Stimulated activated CD8-positive, alpha-beta memory T cell treated with anti-CD3 and anti-CD28 coated beads, Interleukin-2, amount 100 ng/mL, for 48 hours (primary cell): ENCODE results near the gene ARID3A.
"Not testable (repeated sequence)": the region's sequence is repeated elsewhere in the genome, so short reads cannot be mapped to it uniquely, and the experiment has no call there.

Experiments
- DNase-seq, 2 donors: peaks; one replicate each; pipeline ENCODE4 v3.0.0-alpha.2; 2020; ENCODE audit warnings: low read depth in 2 of 2

Gene ARID3A

DNA sequence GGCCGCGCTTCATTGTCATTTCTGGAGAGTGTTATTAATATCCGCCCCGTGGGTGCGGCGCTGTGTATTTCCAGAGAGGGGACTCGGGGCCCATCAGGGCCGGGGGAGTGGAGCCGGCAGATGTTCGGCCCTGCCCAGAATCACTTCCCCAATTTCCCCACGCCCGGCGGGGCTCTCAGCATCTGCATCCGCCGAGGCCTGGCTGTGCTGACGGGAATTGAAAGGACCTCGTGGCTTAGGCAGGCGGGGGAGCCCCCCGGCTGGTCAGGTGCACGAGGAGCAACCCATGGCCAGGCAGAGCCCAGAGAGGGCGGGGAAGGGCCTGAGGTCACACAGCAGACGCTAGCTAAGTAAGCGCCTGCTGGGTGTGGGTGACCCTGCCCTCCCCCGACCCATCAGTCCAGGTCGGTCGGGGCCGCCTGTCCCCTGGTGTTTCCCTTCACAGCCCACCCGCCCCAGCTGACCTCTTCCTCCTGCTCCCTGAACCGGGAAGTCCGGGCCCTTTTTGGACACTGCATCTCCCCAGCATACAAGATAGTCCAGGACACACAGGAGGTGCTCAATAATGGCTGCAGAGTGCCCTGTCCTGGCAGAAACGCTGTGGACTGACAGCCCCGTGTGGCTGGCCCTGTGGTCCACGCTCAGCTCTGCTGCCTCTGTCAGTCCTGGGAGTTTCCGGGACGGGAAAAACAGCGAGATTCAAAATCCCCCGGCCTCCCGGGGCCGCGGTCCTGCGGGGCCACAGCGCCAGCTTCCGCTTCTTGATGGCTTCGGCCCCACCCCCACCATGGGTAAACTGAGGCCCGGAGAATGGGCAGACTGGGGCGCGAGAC, 22.1 kb downstream of the ARID3A start:
- DNase-seq = no peak

GRCh38 chr19:948842-949496, 23.1 kb downstream of the ARID3A start:
- DNase-seq = no peak

- no peak for DNase-seq
These were observed 24.7 kb downstream of the ARID3A start for GRCh38 chr19:950352-951066.

DNA sequence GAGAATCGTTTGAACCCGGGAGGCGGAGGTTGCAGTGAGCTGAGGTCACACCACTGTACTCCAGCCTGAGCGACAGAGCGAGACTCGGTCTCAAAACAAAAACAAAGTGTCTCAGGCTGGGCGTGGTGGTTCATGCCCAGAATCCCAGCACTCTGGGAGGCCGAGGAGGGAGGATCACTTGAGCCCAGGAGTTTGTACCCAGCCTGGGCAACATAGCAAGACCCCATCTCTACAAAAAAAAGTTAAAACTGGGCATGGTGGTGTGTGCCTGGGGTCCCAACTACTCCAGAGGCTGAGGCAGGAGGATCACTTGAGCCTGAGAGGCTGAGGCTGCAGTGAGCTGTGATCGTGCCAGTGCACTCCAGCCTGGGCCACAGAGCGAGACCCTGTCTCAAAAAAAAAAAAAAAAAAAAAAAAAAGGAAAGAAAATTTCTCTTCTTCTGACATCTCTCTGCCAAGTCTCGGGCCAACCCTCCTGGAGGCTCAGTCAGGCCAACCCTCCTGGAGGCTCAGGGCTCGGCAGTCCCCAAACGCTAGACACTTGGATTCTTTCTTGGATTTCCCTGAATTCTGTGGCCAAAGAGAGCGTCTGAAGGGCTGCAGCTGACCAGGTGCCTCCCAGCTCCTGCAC, 26.3 kb downstream of the ARID3A start:
- no peak for DNase-seq

DNA sequence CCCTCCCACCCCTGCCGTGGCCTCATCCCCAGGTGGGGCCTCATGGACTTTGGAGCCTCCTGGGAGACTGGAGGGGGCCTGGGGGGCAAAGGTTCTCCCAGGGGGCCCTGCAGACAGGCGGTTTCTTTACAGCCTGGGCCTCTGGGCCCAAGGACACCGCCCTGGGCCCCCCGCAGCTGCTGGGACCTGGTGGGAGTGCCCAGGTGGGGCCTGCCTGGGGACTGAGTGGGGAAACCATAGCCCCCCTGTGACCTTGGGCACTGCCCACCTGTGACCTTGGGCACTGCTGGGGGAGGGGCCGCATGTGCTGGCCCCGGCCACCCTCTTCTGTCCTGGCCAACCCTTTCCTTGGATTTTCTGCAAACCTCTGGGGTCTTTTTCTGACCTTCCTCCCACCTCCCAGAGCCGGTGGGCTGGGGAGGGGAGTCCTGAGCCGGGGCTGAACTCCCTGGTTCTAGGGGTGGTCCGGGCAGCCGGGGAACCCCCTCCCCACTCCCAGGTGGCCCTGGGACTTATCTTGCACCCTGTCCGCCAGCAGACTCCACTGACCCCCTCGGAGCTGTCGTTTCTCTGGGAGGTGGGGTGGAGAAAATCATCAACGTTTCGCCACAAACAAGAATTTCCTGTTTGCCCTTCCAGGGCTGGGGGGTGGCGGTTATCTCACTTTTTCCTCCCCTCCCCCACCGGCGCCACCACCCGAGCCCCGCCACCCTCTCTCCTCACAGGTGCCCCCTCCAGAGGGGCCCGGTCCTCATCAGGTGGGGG, 27.0 kb downstream of the ARID3A start:
- no peak for DNase-seq

- no peak for DNase-seq
These were observed 27.8 kb downstream of the ARID3A start for GRCh38 chr19:953445-954271.

DNA sequence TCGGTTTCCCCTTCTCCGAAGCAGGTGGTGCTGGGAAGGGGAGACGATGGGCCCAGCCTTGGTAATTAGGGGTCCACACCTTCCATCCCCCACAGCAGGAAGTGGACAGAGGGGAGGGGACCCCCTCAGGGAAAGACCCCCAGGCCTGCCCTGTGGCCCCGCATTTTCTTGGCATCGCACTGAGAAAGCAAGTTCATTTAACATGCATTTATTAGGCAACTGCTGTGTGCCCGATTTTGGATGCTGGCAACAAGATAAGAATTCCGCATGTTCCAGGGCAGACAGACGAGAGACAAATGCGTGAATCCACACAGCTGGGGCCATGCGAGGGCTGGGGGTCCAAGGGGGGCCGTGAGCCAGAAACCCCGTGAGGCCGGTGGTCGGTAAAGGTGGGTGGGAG, 28.4 kb downstream of the ARID3A start:
- DNase-seq = no peak

DNA sequence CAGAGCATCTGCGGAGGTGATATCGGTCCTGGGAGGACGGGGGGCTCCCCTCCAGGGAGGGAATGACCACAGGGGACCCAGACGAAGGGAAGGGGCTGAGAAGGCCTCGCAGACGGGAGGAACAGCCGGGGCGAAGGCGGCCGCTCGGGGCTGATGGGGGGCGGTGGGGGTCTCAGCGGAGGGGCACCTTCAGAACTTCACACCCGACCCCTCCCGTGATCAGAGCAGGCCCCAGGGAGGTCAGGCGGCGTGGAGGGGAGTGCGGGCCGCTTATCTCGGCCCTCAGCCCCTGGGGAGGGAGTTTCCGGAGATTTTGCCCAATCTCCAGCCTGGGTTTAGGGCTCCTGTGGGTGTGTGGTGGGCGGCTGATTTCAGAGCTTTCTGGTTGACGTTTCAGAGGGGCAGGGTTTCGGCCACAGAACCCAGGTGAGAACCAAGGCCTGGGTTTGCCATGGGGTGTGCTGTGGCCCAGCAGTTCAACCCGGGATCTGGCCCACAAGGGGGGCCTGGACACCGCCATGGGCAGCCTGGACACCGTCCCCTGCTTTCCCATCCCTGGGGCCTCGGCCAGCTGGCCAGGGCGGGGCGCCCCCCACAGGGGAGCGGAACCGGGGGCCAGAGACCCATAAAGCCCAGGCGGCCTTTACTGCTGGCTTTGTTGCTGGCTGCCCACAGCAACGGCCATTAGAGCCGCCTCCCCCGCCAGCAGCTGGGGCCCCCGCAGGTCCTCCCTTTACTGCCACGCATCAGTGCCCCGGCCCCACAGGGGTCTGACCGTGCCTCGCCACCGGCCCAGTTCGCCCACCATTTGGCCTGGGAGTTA, 29.0 kb downstream of the ARID3A start:
- no peak for DNase-seq

DNA sequence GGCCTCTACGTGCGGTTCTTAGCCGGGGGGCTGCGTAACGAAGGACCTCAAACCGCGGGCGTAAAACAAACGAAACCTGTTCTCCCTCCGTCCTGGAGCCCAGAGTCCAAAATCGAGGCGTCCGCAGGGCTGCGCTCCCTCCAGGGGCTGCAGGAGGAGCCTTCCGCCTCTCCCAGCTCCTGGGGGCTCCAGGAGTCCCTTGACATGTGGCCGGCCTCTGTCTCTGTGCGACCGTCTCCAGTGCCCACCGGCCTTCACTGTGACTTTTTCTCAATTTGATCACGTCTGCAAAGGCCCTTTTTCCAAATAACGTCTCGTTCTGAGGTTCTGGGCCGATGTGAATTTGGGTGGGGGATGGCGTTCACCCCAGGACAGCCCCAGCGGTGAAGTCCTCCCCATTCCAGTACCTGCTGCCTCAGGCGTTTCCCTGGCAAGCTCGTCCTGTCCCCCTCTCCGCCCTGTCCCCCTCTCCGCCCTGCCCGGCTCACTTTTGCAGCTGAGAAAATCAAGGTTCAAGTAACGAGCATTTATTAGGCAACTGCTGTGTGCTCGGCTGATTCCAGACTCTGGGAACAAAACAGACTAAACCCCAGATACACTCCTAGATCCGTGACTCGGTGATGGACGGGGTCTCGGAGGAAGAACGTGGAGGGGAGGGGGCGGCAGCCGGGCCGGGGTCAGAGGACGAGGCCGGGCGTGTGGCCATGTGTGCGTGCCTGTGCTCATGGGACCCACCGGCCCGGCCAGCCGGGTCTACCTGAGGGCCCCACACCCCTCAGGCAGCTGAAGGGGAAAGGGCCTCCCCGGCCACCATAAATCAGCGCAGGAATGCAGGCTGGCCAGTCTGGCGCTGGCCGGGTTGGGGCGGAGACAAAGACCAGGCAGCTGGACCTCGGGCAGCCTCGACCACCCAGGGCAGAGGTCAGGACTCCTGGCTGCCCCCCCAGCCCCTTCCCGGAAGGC, 30.2 kb downstream of the ARID3A start:
- no peak for DNase-seq

DNA sequence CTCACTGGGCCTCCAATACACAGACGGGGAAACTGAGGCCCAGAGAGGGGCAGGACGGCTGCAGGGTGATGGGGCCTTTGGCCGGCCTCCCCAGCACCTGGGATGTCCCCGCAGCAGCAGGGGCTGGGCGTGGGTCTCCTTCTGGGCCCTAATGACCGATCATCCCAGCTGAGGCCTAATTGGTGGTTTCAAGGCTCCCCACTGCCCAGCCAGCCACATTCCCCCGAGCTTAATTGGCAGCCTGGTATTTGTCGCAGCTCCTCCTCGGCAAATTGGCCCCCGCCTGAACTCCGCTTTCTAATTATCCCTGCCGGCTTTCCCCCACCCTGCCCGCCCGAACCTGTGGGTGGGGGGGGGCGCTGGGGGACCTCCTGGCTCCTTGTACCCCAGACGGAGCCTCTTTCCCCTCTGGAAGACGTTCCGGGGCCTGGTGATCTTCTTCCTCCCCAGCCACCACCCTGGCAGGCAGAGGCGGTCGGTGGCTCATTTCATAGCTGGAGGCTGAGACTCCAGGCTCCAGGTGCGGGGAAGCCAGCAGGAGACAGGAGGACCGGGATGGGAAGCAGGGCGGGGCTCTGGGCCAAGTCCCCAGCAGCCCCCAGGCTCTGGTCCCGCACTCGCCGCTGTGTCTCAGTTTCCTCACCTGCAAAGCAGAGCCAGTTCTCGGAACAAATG, 31.1 kb downstream of the ARID3A start:
- no peak for DNase-seq

GRCh38 chr19:957578-957977, 31.7 kb downstream of the ARID3A start:
- not testable (repeated sequence) for DNase-seq

DNA sequence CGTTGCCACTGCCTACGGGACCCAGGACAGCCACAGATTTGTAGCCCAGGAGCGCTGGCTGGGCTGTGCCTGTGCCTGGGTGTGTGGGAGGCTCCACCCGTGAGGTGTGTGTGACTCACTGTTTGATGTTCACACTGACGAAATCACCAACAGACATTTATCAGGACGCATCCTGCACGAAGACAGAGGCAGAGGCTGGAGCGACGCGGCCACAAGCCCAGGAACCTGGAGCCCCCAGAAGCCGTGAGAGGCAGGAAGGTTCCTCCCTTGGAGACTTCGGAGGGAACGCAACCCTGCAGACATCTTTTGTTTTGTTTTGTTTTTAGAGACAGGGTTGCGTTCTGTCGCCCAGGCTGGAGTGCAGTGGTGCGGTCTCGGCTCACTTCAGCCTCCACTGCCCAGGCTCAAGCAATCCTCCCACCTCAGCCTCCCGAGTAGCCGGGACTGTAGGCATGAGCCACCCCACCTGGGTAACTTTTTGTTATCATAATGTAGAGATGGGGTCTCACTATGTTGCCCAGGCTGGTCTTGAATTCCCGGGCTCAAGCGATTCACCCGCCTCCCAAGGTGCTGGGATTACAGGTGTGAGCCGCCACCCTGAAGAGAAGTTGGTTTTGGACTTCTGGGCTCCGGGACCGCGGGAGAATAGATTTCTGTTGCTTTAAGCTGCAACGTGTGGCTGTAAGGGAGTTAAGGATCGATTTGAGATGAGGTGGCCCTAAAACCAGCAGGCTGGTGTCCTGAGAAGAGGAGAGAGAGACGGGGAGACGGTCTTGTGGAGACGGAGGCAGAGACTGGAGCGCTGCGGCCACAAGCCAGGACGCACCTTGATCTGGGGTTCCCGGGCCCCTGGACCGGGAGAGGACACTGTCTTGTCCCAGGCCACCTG, 33.4 kb downstream of the ARID3A start:
- peak; percentile 33 to 37 for DNase-seq

GRCh38 chr19:960020-960419, 34.2 kb downstream of the ARID3A start:
- no peak for DNase-seq

DNA sequence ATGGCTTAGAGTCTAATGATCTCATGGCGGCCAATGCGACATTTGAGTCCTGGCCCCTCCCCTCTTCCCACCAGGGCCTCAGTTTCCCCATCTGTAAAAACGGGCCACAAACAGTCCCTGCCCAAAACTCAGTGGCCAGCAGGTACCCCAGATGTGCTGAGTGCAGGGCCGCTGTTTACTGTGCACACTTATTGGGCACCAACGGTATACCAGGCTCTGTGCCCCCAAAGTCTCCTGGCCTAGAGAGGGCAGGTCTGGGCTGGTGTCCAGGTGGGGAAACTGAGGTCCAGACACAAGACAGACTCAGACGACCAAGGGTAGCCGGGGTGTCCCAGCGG, 34.7 kb downstream of the ARID3A start:
- no peak for DNase-seq

DNA sequence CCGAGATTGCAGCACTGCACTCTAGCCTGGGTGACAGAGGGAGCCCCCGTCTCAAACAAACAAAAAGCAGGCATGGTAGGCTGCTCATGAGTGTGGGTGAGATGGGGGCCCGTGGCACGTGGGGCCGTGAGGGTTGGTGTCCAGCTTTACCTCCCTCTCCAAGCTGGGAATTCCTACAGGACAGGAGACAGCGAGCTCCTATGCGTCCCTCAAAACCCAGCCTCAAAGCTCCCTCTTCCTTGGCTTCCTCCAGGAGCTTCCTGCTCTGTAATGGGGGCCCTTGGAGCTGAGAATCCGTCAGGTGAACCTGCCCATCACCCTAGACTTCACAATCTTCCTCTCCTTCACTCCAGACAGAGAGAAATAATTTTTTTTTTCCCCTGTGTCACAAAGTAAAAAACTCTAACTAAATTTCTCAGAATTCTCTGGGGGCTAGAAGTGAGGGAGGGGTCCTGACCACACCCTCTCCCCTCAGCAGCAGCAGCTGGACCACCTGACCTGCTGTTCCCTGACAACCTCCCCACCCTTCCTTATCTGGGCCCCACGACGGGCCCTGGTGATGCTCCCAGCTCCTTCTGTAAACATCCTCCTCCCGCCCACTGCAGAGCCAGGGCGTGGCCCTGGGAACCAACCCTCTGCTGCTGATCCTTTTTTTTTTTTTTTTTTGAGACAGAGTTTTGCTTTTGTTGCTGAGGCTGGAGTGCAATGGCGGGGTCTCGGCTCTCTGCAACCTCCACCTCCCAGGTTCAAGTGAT, 36.2 kb downstream of the ARID3A start:
- no peak for DNase-seq

DNA sequence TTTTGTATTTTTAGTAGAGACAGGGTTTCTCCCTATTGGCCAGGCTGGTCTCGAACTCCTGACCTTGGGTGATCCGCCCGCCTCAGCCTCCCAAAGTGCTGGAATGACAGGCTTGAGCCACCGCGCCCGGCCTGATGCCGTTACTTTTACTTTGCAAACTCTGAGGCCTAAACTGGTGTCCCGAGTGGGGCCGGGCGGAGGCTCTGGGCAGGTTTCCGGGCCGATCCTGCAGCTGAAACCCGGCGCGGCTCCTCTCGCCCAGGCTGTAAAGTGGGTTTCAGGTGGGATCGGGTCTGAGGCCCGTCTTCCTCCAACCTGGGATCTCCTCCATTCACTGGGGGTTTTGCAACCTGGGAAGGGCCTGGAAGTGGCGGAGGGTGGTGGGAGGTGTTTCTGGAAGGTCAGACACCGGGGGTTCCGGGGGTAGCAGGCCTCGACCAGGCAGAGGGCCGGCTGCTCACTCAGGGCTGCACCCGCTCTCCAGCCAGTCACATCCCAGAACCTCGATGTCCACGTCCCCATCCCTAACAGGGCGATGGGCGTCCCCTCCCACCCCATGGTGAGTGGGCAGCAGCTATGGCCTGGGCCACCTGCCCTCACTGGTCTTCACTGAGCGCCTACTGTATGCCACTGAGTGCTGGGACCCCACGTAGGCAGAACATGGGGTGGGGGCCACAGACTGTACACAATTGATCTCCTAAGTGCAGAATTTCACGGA, 37.0 kb downstream of the ARID3A start:
- DNase-seq = no peak
